Fibroblast of mammary gland (primary cell): ENCODE results near the gene CWC27.

Experiments used
- DNase-seq: peaks from one replicate; pipeline ENCODE4 v3.0.0-alpha.2; 2010; ENCODE audit warnings: low read depth
- H3K4me3 ChIP-seq: 2 replicates; pipeline ENCODE4 v1.5.1; 2011; ENCODE audit warnings: low read depth, mild to moderate bottlenecking, low read length, moderate library complexity; ENCODE audit not compliant: control insufficient read depth
- CTCF ChIP-seq: conservative IDR thresholded peaks from 2 replicates; pipeline ENCODE4 v1.5.1; 2011; ENCODE audit warnings: low read depth, low read length, inconsistent platforms; ENCODE audit not compliant: control insufficient read depth, insufficient read depth

CWC27 gene

GRCh38 chr5:65061250-65061973 is 292.7 kb downstream of the CWC27 start:
- H3K4me3 ChIP-seq = no peak overlapping the region
- no peak for TF ChIP-seq CTCF
- no peak for DNase-seq

DNA sequence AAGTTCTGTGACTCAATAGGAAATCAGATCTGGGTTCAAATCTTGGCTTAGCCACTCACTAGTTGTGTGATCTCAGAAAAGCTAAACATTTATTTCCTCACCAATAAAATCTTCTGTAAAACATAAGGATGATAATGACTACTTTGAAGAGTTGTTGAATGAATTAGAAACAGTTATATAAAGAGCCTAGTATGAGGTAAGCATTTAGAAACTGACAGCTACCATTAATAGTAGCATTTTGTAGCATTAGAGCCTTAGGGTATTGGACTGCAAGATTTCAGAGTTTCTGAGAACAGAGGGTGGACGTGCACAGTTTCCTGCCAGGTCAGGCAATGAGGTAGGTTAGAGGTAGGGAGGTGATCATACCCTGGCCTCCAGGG is 293.2 kb downstream of the CWC27 start:
- no peak for TF ChIP-seq CTCF
- no peak overlapping the region for H3K4me3 ChIP-seq
- DNase-seq = no peak

GRCh38 chr5:65062469-65063083 is 293.8 kb downstream of the CWC27 start:
- peak; percentile 99 for DNase-seq
- no peak for TF ChIP-seq CTCF
- H3K4me3 ChIP-seq = no peak overlapping the region

DNA sequence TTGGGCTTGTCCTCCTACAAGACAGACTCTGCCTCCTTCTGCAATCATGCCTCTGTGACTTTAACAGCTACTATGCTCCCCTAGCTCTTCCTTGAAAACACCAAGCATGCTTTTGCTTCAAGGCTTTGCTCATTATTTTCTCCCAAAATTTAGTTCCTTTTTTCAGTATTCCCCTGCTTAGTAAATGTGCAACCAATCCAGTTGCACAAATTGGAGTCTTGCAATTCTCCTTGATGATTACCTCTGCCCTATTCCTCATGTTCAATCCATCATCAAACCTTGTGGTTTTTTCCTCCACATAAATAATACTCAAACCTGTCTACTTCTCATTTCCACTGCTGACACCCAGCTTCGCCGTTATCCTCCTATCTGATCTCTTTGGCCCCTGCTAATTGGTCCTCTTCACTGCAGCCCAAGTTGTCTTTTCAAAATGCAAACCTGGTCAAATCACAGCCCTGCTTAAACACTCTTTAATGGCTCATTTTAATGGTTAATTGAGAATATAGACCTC is 296.3 kb downstream of the CWC27 start:
- no peak overlapping the region for H3K4me3 ChIP-seq
- no peak for TF ChIP-seq CTCF
- no peak for DNase-seq

DNA sequence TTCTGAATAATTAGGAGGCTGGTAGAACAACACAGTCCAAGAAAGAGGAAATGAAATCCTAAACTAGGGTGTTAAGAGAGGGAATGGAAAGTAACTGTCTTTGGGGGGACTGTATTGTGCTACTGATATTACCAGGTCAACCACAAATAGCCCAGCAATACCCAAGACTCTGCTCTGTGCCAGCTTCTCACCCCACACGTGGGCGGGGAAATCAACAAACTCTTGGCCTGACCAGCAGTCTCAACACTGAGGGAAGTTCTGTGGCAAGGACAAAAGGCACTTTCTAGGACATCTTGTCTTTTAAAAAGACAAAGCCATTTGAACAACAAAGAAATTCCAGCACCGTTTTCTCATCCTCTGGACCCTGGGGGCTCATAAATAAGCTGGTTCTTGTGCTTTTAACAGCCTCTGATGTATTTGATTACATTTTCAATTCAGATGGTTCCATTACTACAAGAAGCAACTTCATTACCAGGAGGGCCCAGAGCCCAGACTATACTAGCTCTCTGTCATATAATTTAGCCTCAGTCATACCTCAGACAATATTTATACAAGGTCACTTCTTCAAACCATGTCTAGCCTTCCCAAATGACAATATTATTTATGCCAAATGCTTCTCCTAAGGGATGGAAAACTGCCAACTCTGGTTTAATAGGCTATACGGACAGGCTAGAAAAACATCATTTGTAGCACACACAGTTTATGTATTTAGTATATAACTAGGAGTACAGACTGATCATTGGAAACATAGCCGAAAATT is 297.8 kb downstream of the CWC27 start:
- TF ChIP-seq CTCF = no peak
- peak; percentile 66 for DNase-seq
- H3K4me3 ChIP-seq = no peak overlapping the region

GRCh38 chr5:65067147-65067506 is 298.4 kb downstream of the CWC27 start:
- no peak for TF ChIP-seq CTCF
- DNase-seq = no peak
- no peak overlapping the region for H3K4me3 ChIP-seq
